HTERT RPE-1 (cell line): ENCODE data around the gene FARSA.
"Not testable (repeated sequence)": the region's sequence is repeated elsewhere in the genome, so short reads cannot be mapped to it uniquely, and the experiment has no call there.

Source experiments
- in situ Hi-C: fragments of 300-500 bp; cut with MboI; formaldehyde crosslinking; loops from 4 replicates; pipeline ENCODE4 v1.14.3; 2020; ENCODE audit warnings: low sequenced_read_pairs

FARSA gene

DNA sequence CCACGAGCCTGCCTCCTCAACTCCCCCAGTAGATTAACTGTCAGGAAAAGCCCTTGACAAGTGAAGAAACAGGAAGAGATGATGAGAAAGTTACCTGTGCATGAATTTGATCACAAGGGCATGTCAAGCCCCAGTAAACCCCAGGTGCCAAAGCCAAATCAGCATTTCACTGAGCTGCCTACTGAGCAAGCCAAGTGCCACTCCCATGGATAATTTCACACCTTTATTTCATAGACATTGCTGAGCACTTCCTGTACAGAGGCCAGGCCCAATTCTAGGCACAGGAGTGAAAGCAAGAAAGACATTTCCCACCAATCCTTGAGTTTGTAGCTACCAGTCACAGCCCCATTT, 21.1 kb upstream of the FARSA start:
- in situ Hi-C loops, result no loop called here

DNA sequence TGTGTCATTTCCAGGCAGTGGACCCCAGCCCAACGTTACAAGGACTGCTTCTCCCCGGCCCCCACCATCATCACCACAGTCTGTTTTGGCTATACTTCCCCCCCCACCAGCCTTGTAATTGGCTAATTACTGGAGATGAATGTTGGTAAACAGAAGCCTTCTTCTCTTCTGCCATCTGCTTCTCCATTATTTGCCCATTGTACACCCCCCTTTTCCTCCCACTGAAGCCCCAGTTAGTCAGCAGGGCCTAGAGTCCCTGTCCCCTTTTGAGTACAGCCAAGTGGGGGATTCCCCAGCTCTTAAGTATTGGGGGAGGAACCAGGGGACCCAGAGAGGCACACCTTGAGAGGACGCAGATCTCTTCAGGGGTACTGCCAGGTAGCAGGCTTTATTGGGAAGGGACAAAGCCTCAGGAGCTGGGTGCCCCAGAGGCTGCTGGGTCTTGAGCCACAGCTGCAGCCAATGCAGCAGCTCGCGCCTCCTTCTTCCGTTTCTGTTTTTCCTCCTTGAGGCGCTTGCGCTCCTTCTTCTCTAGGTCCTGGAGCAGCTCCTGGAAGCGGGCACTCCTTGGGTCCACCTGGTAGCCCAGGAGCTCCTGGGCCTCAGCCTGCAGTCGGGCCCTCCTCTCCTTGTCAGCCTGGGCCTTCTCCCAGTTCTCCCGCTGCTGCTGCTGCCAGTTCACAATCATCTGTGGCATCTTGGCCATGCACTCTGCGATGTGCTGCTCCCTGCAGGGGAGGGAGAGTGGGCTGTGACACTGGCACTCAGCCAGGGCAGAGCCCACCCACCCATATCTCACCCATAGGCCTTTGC, 20.5 kb upstream of the FARSA start:
- in situ Hi-C loops, result no loop called here

DNA sequence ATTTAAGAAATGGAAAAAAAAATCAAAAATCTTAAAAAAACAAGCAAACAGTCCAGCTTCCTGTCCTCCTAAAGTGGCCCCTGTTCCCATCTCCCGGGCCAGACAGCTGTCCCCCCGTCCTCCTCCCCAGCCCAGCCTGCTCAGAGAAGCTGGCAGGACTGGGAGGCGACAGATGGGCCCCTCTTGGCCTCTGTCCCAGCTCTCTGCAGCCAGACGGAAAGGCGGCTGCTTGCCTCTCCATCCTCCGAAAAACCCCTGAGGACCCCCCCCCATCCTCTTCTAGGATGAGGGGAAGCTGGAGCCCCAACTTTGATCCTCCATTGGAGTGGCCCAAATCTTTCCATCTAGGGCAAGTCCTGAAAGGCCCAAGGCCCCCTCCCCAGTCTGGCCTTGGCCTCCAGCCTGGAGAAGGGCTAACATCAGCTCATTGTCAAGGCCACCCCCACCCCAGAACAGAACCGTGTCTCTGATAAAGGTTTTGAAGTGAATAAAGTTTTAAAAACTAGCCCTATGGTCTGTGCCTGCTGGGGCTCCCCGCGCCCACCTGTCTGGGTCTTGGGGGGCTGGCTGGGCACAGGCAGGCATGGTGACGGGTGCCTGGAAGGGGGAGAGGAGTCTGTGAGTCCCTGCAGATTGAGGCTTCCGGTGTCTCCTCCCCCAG, 19.8 kb upstream of the FARSA start:
- in situ Hi-C loops, result no loop called here

DNA sequence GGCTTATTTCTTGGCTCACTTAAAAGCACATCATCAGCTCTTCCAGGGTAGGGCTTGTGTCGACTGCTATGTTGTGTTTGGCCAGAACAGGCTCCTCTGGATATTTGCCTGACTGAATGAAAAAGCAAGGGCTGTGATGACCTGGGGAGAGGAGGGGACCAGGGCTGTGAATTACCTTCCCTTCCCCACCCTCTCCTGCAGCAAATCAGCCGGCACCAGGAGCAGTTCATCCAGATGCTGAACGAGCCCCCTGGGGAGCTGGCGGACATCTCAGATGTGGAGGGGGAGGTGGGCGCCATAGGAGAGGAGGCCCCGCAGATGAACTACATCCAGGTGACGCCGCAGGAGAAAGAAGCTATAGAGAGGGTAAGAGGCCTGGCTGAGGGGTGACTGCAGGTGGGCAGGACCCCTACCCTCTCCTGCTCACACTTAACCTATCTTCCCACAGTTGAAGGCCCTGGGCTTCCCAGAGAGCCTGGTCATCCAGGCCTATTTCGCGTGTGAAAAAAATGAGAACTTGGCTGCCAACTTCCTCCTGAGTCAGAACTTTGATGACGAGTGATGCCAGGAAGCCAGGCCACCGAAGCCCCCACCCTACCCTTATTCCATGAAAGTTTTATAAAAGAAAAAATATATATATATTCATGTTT, 19.1 kb upstream of the FARSA start:
- in situ Hi-C loops, result no loop called here

- in situ Hi-C loops, result not testable (repeated sequence)
Measured at GRCh38 chr19:12952050-12952449, 18.5 kb upstream of the FARSA start.

GRCh38 chr19:12949363-12950283, 16.1 kb upstream of the FARSA start:
- in situ Hi-C loops, result no loop called here

DNA sequence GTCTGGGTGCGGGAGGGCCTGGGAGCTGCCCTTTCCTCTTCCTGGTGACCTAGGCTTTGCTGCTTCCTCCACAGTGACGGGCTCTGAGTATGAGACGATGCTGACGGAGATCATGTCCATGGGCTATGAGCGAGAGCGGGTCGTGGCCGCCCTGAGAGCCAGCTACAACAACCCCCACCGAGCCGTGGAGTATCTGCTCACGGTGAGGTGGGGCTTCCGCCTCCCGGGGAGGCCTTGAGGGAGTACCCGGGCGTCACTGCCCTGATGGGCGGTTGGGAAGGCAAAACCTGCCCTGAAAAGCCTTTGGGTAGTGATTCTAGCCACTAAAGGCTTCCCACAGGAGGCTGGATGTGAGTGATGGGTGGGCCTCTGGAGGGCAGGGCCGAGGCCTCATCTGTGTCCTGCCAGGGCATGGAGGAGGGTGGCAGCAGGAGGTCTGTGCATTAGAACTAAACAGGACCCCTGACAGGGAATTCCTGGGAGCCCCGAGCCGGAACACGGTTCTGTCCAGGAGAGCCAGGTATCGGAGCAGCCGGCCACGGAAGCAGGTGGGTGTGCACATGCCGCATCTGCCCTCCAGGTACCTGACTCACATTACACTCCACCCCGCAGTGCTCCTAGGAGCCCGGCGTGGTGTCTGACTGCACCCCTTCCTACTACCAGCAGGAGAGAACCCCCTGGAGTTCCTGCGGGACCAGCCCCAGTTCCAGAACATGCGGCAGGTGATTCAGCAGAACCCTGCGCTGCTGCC, 15.3 kb upstream of the FARSA start:
- in situ Hi-C loops, result no loop called here

- in situ Hi-C loops, result no loop called here
Measured at GRCh38 chr19:12947702-12948611, 14.4 kb upstream of the FARSA start.

DNA sequence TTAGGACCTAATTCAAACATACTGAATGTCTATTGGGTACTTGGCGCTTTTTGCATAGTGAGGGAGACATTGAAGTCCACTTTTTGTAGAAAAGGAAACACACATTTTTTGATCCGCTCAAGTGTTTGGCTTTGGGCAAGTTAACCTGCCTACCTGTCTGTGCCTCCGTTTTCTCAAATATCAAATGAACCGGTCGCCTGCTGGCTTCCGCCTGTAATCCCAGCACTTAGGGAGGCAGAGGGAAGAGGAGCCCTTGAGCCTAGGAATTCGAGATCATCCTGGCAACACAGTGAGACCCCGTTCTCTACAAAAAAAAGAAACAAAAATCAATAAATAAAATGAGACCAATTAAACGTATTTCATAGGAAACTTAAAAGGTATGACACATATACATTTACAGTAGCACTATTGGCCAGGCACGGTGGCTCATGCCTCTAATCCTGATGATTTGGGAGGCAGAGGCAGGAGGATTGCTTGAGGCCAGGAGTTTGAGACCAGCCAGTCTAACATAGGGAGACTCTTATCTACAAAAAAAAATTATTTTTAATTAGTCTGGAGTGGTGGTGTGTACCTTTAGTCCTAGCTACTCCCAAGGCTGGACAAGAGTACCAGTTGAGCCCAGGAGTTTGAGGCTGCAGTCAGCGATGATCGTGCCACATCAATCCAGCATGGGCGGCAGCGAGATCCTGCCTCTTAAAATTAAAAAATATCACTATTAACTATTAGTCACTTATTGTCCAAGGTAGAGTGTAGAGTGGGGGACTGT, 13.4 kb upstream of the FARSA start:
- in situ Hi-C loops, result no loop called here

GRCh38 chr19:12946092-12946721, 12.7 kb upstream of the FARSA start:
- in situ Hi-C loops, result no loop called here

- in situ Hi-C loops, result no loop called here
Measured at GRCh38 chr19:12945479-12946091, 12.1 kb upstream of the FARSA start, which contains the start of gene RAD23A. RAD23A (plus strand) TSS chr19:12945862; CDS start chr19:12945949, 87 bp downstream.

DNA sequence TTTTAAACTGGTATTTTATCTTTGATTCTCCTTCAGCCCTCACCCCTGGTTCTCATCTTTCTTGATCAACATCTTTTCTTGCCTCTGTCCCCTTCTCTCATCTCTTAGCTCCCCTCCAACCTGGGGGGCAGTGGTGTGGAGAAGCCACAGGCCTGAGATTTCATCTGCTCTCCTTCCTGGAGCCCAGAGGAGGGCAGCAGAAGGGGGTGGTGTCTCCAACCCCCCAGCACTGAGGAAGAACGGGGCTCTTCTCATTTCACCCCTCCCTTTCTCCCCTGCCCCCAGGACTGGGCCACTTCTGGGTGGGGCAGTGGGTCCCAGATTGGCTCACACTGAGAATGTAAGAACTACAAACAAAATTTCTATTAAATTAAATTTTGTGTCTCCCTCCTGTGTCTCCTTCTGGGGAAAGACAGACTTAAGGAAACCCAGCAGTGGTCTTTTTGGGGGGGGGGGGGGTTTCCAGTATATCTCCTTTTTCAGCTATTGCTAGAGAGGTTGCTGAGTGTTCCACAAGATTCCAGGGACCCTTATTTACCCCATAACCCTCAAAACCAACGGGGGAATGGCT, 10.7 kb upstream of the FARSA start:
- in situ Hi-C loops, result no loop called here

GRCh38 chr19:12943437-12944044, 10.0 kb upstream of the FARSA start:
- in situ Hi-C loops, result no loop called here

DNA sequence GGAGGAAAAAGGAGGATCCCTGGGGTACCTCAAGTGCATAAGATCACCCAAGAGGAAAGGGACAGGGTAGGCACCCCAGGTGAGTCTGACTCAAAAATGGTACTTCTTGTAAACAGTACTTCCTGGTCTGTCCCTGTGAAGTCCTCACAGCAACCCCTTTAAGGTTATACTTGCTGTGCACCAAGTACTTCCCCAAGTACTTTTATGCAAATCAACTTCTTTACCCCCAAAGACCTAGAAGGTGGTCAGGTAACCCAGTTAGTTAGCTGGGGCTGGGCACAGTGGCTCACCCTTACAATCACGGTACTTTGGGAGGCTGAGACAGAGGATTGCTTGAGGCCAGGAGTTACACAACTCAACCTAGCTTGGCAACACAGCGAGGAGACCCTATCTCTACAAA, 7.4 kb upstream of the FARSA start:
- in situ Hi-C loops, result no loop called here

GRCh38 chr19:12939975-12940423, 6.5 kb upstream of the FARSA start:
- in situ Hi-C loops, result no loop called here

GRCh38 chr19:12938779-12939601, 5.5 kb upstream of the FARSA start:
- in situ Hi-C loops, result no loop called here
